ENCODE measurements around the gene ADCY5.

ADCY5 gene

GRCh38 chr3:123335007-123335670 lies 113.8 kb downstream of the ADCY5 start:
- DNase-seq (ENCODE audit: low read depth): no peak
- H3K4me3 ChIP-seq (ENCODE audit: low read depth, low read length): no peak overlapping the region
- TF ChIP-seq, protein P1, sequence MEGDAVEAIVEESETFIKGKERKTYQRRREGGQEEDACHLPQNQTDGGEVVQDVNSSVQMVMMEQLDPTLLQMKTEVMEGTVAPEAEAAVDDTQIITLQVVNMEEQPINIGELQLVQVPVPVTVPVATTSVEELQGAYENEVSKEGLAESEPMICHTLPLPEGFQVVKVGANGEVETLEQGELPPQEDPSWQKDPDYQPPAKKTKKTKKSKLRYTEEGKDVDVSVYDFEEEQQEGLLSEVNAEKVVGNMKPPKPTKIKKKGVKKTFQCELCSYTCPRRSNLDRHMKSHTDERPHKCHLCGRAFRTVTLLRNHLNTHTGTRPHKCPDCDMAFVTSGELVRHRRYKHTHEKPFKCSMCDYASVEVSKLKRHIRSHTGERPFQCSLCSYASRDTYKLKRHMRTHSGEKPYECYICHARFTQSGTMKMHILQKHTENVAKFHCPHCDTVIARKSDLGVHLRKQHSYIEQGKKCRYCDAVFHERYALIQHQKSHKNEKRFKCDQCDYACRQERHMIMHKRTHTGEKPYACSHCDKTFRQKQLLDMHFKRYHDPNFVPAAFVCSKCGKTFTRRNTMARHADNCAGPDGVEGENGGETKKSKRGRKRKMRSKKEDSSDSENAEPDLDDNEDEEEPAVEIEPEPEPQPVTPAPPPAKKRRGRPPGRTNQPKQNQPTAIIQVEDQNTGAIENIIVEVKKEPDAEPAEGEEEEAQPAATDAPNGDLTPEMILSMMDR (IDR thresholded peaks at IDR 0.05; ENCODE audit: low read depth, low read length, missing control alignments): no peak

GRCh38 chr3:123334056-123334455 lies 114.8 kb downstream of the ADCY5 start:
- DNase-seq (ENCODE audit: low read depth): no peak
- TF ChIP-seq, protein P1 (IDR thresholded peaks at IDR 0.05; ENCODE audit: low read depth, low read length, missing control alignments): no peak
- no peak overlapping the region for H3K4me3 ChIP-seq (ENCODE audit: low read depth, low read length)

GRCh38 chr3:123333401-123333800 lies 115.5 kb downstream of the ADCY5 start:
- DNase-seq (ENCODE audit: low read depth): no peak

DNA sequence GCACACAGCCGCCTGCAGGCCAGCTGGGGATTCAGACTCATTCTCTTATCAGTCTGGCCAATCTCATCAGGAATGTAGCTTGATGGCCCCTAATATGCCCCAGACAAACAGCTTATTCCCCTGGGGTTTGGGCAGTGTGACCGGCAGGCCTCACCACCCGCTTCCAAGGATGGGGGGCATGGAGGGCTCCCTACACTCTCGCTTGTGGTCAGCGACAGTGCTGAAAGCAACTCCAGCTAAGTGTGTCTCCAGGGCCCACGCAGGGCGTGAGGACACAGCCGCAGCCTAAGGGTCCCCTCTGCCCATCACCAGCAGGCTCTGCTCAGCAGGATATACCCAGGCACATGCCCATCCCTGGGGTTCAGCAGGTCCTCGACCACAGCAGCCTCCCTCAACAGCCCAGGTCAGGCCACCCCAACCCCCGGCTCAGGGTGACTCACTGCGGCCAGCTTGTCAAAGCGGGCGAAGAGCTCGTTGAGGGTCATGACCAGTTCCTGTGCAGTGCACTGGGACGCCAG lies 116.7 kb downstream of the ADCY5 start:
- no peak for DNase-seq (ENCODE audit: low read depth)
- TF ChIP-seq, protein P1 (IDR thresholded peaks at IDR 0.05; ENCODE audit: low read depth, low read length, missing control alignments): no peak
- no peak overlapping the region for H3K4me3 ChIP-seq (ENCODE audit: low read depth, low read length)

More at GRCh38 chr3:123333401-123333800, 115.5 kb downstream of the ADCY5 start:
- TF ChIP-seq, protein P1 (IDR thresholded peaks at IDR 0.05; ENCODE audit: low read depth, low read length, missing control alignments): no peak
- no peak overlapping the region for H3K4me3 ChIP-seq (ENCODE audit: low read depth, low read length)

DNA sequence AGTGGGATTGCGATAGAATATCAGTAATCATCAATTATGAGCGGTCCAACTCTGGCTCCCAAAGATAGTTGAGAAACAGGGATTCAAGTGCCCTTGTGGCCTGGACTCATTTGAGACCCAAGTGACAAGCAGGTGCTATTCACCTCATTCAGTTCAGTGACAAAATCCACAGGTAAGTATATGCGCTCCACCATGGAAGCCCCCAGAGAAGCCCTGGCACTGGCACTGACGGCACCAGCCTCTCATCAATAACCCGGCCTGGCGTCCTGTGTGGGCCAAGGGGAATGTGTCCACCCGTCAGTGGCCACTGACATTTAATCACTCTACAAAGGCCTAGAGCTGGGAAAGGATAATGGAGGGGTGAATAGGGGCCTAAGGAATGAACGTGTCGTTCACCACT lies 117.2 kb downstream of the ADCY5 start:
- H3K4me3 ChIP-seq (ENCODE audit: low read depth, low read length): no peak overlapping the region
- TF ChIP-seq, protein P1 (IDR thresholded peaks at IDR 0.05; ENCODE audit: low read depth, low read length, missing control alignments): no peak
- no peak for DNase-seq (ENCODE audit: low read depth)

- TF ChIP-seq, protein P1 (IDR thresholded peaks at IDR 0.05; ENCODE audit: low read depth, low read length, missing control alignments): no peak
- no peak for DNase-seq (ENCODE audit: low read depth)
- H3K4me3 ChIP-seq (ENCODE audit: low read depth, low read length): no peak overlapping the region
These were observed 117.9 kb downstream of the ADCY5 start for GRCh38 chr3:123331006-123331405.

All from GM12864 (cell line).